ENCODE results near the gene TXNDC2. TPM values are rescaled to one million over a fixed set of nuclear protein-coding genes. Genes with fewer than 3 reads are reported as not detected.

Gene TXNDC2
- total and polyA plus RNA-seq, 9 of the 15 experiments (the other 6 are each of a cell fraction or from before 2014, with no cell fraction given) = 1.2 to 4.9 (median 2.3) TPM

GRCh38 chr18:9878783-9879242 is 7.0 kb upstream of the TXNDC2 start (continued):
- TF ChIP-seq ZNF561 (CRISPR knock-in tag; conservative IDR thresholded peaks at IDR 0.05) (0 out of 2 replicates have a peak, but pooled peaks have one; percentile 74), ZBTB12 (CRISPR knock-in tag; IDR thresholded peaks at IDR 0.05) (peak; percentile 59), GTF2E2 (tag; IDR thresholded peaks at IDR 0.05) (peak; percentile 6; the same call in 1 of the 2 replicates), AFF1 (IDR thresholded peaks at IDR 0.05; ENCODE audit: low read depth in 1 of 2, partially characterized antibody in 2 of 2) (peak in 1 of 2 experiments; percentile 12), RUNX1 (IDR thresholded peaks at IDR 0.05; ENCODE audit: low read depth) (no peak), ZNF311 (CRISPR knock-in tag; IDR thresholded peaks at IDR 0.05) (peak; percentile 82), ATF3 (IDR thresholded peaks at IDR 0.05) (no peak), ATF3 (CRISPR knock-in tag; conservative IDR thresholded peaks at IDR 0.05) (0 out of 2 replicates have a peak, but pooled peaks have one; percentile 32), ZNF668 (CRISPR knock-in tag; IDR thresholded peaks at IDR 0.05) (0 out of 2 replicates have a peak, but pooled peaks have one; percentile 62), ZNF644 (tag; IDR thresholded peaks at IDR 0.05; ENCODE audit: low read depth) (peak; percentile 80; the same call in 1 of the 2 replicates), RBM34 (IDR thresholded peaks at IDR 0.05; ENCODE audit: borderline replicate concordance, insufficient read depth, low read length) (no peak), KDM2B (CRISPR knock-in tag; IDR thresholded peaks at IDR 0.05) (no peak), JUND (IDR thresholded peaks at IDR 0.05; ENCODE audit: borderline replicate concordance, low read depth, low read length) (no peak), JUND (tag; IDR thresholded peaks at IDR 0.05; ENCODE audit: borderline replicate concordance, low read depth, low read length) (peak; percentile 32; the same call in 2 of the 3 replicates), ZSCAN32 (CRISPR knock-in tag; IDR thresholded peaks at IDR 0.05) (peak; percentile 69; the same call in 1 of the 2 replicates)
- TF ChIP-seq, protein P1, sequence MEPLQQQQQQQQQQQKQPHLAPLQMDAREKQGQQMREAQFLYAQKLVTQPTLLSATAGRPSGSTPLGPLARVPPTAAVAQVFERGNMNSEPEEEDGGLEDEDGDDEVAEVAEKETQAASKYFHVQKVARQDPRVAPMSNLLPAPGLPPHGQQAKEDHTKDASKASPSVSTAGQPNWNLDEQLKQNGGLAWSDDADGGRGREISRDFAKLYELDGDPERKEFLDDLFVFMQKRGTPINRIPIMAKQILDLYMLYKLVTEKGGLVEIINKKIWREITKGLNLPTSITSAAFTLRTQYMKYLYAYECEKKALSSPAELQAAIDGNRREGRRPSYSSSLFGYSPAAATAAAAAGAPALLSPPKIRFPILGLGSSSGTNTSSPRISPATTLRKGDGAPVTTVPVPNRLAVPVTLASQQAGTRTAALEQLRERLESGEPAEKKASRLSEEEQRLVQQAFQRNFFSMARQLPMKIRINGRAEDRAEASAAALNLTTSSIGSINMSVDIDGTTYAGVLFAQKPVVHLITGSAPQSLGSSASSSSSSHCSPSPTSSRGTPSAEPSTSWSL (CRISPR knock-in tag; IDR thresholded peaks at IDR 0.05; ENCODE audit: borderline replicate concordance) = 0 out of 2 replicates have a peak, but pooled peaks have one; percentile 34
- TF ChIP-seq, protein P2, sequence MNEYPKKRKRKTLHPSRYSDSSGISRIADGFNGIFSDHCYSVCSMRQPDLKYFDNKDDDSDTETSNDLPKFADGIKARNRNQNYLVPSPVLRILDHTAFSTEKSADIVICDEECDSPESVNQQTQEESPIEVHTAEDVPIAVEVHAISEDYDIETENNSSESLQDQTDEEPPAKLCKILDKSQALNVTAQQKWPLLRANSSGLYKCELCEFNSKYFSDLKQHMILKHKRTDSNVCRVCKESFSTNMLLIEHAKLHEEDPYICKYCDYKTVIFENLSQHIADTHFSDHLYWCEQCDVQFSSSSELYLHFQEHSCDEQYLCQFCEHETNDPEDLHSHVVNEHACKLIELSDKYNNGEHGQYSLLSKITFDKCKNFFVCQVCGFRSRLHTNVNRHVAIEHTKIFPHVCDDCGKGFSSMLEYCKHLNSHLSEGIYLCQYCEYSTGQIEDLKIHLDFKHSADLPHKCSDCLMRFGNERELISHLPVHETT (CRISPR knock-in tag; conservative IDR thresholded peaks at IDR 0.05 in 1 of 2, IDR thresholded peaks at IDR 0.05 in 1 of 2) = 0 out of 4 replicates have a peak, but pooled peaks of 1 of the 2 experiments have one; percentile 16

Measured in K562 (cell line).